GM03348 (cell line): Measurements from ENCODE around the gene KSR2.
A peak's percentile ranks its signal among the peaks of the same experiment; 100 is the strongest.

Source experiments
- DNase-seq: peaks from one replicate; pipeline ENCODE4 v3.0.0; 2012; ENCODE audit warnings: low spot score

KSR2 gene

GRCh38 chr12:117457189-117457588, 511.6 kb downstream of the KSR2 start:
- DNase-seq, result no peak

GRCh38 chr12:117456076-117456475, 512.7 kb downstream of the KSR2 start:
- no peak for DNase-seq

- no peak for DNase-seq
These were observed 514.8 kb downstream of the KSR2 start for GRCh38 chr12:117453961-117454360.

GRCh38 chr12:117452112-117452511, 516.7 kb downstream of the KSR2 start:
- DNase-seq, result no peak

GRCh38 chr12:117450209-117450608, 518.6 kb downstream of the KSR2 start:
- no peak for DNase-seq

GRCh38 chr12:117447665-117448366, 521.0 kb downstream of the KSR2 start:
- DNase-seq, result no peak

GRCh38 chr12:117444781-117445180, 524.0 kb downstream of the KSR2 start:
- no peak for DNase-seq

- DNase-seq, result peak; percentile 27
These were observed 527.0 kb downstream of the KSR2 start for GRCh38 chr12:117441751-117442150.

- no peak for DNase-seq
These were observed 528.4 kb downstream of the KSR2 start for GRCh38 chr12:117440384-117440783.

- DNase-seq, result no peak
These were observed 529.2 kb downstream of the KSR2 start for GRCh38 chr12:117439531-117440001.

GRCh38 chr12:117438809-117439208, 530.0 kb downstream of the KSR2 start:
- no peak for DNase-seq

GRCh38 chr12:117437516-117438255, 531.1 kb downstream of the KSR2 start:
- DNase-seq, result no peak

GRCh38 chr12:117433878-117434277, 534.9 kb downstream of the KSR2 start:
- DNase-seq, result no peak

GRCh38 chr12:117430246-117430645, 538.5 kb downstream of the KSR2 start:
- DNase-seq, result no peak

- DNase-seq, result no peak
These were observed 541.6 kb downstream of the KSR2 start for GRCh38 chr12:117427211-117427610.

- no peak for DNase-seq
These were observed 546.8 kb downstream of the KSR2 start for GRCh38 chr12:117421987-117422386.

- DNase-seq, result no peak
These were observed 547.6 kb downstream of the KSR2 start for GRCh38 chr12:117421068-117421752.

- no peak for DNase-seq
These were observed 551.8 kb downstream of the KSR2 start for GRCh38 chr12:117417004-117417403.

- no peak for DNase-seq
These were observed 556.2 kb downstream of the KSR2 start for GRCh38 chr12:117412465-117413188.

GRCh38 chr12:117409286-117409685, 559.5 kb downstream of the KSR2 start:
- DNase-seq, result no peak

GRCh38 chr12:117408161-117408791, 560.5 kb downstream of the KSR2 start:
- DNase-seq, result peak; percentile 22

- DNase-seq, result no peak
These were observed 563.9 kb downstream of the KSR2 start for GRCh38 chr12:117404940-117405339.
